Mesothelial cell of epicardium (in vitro differentiated cells): ENCODE measurements around the gene LHFPL3. TPM values are rescaled to one million over a fixed set of nuclear protein-coding genes. Genes with fewer than 3 reads are reported as not detected.

Experiments
- DNase-seq, 2 experiments: peaks; one replicate each; pipeline ENCODE4 v3.0.0; 2021; ENCODE audit warnings: low spot score in 2 of 2; ENCODE audit not compliant: unreplicated experiment in 2 of 2
- H3K27ac Mint-ChIP-seq: 2 replicates; pipeline ENCODE4 v1.8.0; 2021; ENCODE audit warnings: mixed read lengths
- H3K27me3 Mint-ChIP-seq: 2 replicates; pipeline ENCODE4 v1.8.0; 2021; ENCODE audit warnings: low read depth, mixed read lengths
- H3K36me3 Mint-ChIP-seq: 2 replicates; pipeline ENCODE4 v1.8.0; 2021; ENCODE audit warnings: mixed read lengths
- H3K4me1 Mint-ChIP-seq: 2 replicates; pipeline ENCODE4 v1.8.0; 2021; ENCODE audit warnings: mixed read lengths
- H3K4me3 Mint-ChIP-seq: 2 replicates; pipeline ENCODE4 v1.8.0; 2021; ENCODE audit warnings: mild to moderate bottlenecking, moderate library complexity, mixed read lengths
- H3K9me3 Mint-ChIP-seq: 2 replicates; pipeline ENCODE4 v1.8.0; 2021; ENCODE audit warnings: mixed read lengths
- CTCF ChIP-seq: fragments of 200-600 bp; sonication (generic); IDR thresholded peaks from one replicate; pipeline ENCODE4 v1.5.0; 2021; ENCODE audit warnings: antibody characterized with exemption; ENCODE audit not compliant: unreplicated experiment
- total RNA-seq: library from RNA; stranded (reverse); gene quantifications from 3 replicates; pipeline ENCODE4 v1.2.1, GENCODE V29; 2021

The LHFPL3 gene
- total RNA-seq, 1 donor from 2014 or later = not detected

GRCh38 chr7:104883248-104883717 lies 554.9 kb downstream of the LHFPL3 start:
- Mint-ChIP-seq H3K36me3 (no peaks in the 10 kb centered on the region), H3K27me3 (peaks cover 6% of the 10 kb centered on the region), H3K4me3 (peak overlapping the region; percentile 45), H3K4me1 (peaks cover 9% of the 10 kb centered on the region), H3K27ac (peak overlapping the region; percentile 62), H3K9me3 (peaks cover 6% of the 10 kb centered on the region)
- TF ChIP-seq CTCF = no peak
- no peak for DNase-seq

GRCh38 chr7:104883718-104884452 lies 555.5 kb downstream of the LHFPL3 start:
- TF ChIP-seq CTCF = peak; percentile 81
- peak; percentile 70 to 86 for DNase-seq
- Mint-ChIP-seq H3K4me3 (peak overlapping the region; percentile 45), H3K4me1 (peaks cover 9% of the 10 kb centered on the region), H3K36me3 (no peaks in the 10 kb centered on the region), H3K27ac (peak overlapping the region; percentile 62), H3K27me3 (peaks cover 8% of the 10 kb centered on the region), H3K9me3 (peaks cover under 1% of the 10 kb centered on the region)

GRCh38 chr7:104886651-104887050 lies 558.2 kb downstream of the LHFPL3 start:
- H3K27ac Mint-ChIP-seq = no peak overlapping the region
- no peaks in the 10 kb centered on the region for H3K36me3 Mint-ChIP-seq
- no peak overlapping the region for H3K4me3 Mint-ChIP-seq
- peaks cover 9% of the 10 kb centered on the region for H3K4me1 Mint-ChIP-seq
- TF ChIP-seq CTCF = no peak
- H3K9me3 Mint-ChIP-seq = no peaks in the 10 kb centered on the region
- no peak for DNase-seq
- H3K27me3 Mint-ChIP-seq = peaks cover 11% of the 10 kb centered on the region

DNA sequence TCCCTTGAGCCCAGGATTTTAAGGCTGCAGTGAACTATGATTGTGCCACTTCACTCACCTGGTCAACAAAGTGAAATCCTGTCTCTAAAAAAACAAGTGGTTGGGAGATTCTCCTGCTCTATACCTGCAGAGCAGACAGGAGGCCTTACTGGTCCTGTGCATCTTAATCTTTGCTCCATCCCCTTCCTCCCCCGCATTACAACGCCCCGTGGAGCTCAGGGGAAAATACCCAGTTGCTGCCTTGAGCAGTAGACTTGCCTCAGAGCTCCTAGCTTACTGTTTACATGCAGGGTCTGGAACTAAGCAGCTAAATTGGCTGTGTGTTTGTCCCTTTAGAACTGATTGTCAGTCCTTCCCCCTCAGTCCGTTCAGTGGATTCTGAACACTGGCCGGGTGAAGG lies 561.8 kb downstream of the LHFPL3 start:
- DNase-seq = no peak
- H3K27ac Mint-ChIP-seq = no peak overlapping the region
- H3K9me3 Mint-ChIP-seq = no peaks in the 10 kb centered on the region

DNA sequence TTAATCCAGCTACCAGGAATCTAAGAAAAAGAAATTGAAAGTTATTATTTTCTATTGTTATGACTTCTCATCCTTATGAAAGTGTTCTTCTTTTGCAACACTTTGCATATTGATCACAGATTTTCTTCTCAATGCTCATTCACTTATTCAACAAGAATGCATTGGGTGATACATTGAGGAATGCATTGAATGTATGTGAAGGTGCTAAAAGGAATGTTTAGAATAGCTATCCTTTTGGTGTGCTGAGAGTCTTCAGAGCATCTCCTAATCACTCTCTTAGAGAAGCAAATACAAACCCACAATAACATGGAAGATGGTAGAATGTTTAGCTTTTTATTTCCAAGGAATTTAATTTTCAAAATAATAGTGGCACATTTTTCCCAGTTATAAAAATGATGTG lies 563.5 kb downstream of the LHFPL3 start:
- H3K4me1 Mint-ChIP-seq = no peaks in the 10 kb centered on the region
- H3K27me3 Mint-ChIP-seq = peaks cover 11% of the 10 kb centered on the region
- no peak overlapping the region for H3K4me3 Mint-ChIP-seq
- no peak for DNase-seq
- H3K9me3 Mint-ChIP-seq = no peaks in the 10 kb centered on the region
- no peak overlapping the region for H3K27ac Mint-ChIP-seq
- H3K36me3 Mint-ChIP-seq = no peaks in the 10 kb centered on the region
- TF ChIP-seq CTCF = no peak

More for the DNA sequence above, 561.8 kb downstream of the LHFPL3 start:
- H3K4me1 Mint-ChIP-seq = no peaks in the 10 kb centered on the region
- no peak for TF ChIP-seq CTCF
- H3K36me3 Mint-ChIP-seq = no peaks in the 10 kb centered on the region
- no peak overlapping the region for H3K4me3 Mint-ChIP-seq
- H3K27me3 Mint-ChIP-seq = peaks cover 11% of the 10 kb centered on the region
